A549 (cell line): ENCODE measurements around the gene ACSS3. TPM values are rescaled to one million over a fixed set of nuclear protein-coding genes. Genes with fewer than 3 reads are reported as not detected.

ENCODE experiments used
- ATAC-seq, 2 experiments: fragments of 200-7000 bp in 1 of 2; fragments of >200 bp in 1 of 2; cut with Nextera tagmentation in 1 of 2; cut with Tn5 transposase in 1 of 2; 3 replicates each; pipeline versions ENCODE4 v1.8.0 to v1.9.1; 2018 to 2020; ENCODE audit warnings: mild to moderate bottlenecking in 1 of 2, moderate library complexity in 1 of 2
- CTCF ChIA-PET: fragments of 300-600 bp; sonication (Branson Sonifier 250); formaldehyde crosslinking; extraction: SDS; loops from one replicate; lab custom pipeline; 2021; ENCODE audit warnings: antibody characterized with exemption, inconsistent platforms; lab: Yijun Ruan, JAX
- POLR2A ChIA-PET: fragments of 350-600 bp; formaldehyde crosslinking; extraction: SDS; loops from one replicate; lab custom pipeline; 2021; ENCODE audit warnings: antibody characterized with exemption, inconsistent platforms; lab: Yijun Ruan, JAX
- DNase-seq, 2 experiments: peaks; one replicate each; pipeline versions ENCODE4 v3.0.0 to v3.0.0-alpha.2; 2011 to 2016; ENCODE audit warnings: low read depth in 1 of 2, low spot score in 1 of 2
- FAIRE-seq: peaks from 2 replicates; lab custom pipeline; 2011; peaks lifted over from hg19 to GRCh38; lab: Jason Lieb, UNC
- H3K27ac ChIP-seq, 2 experiments: fragments of >200 bp; sonication (Bioruptor Twin); formaldehyde crosslinking; 3 replicates each; pipeline ENCODE4 v1.5.1; 2016 to 2017
- H3K4me1 ChIP-seq: fragments of >200 bp; sonication (Bioruptor Twin); formaldehyde crosslinking; 3 replicates; pipeline ENCODE4 v1.6.1; 2016
- H3K4me2 ChIP-seq: fragments of >200 bp; sonication (Bioruptor Twin); formaldehyde crosslinking; 3 replicates; pipeline ENCODE4 v1.6.1; 2016
- H3K4me3 ChIP-seq: fragments of >200 bp; sonication (Bioruptor Twin); formaldehyde crosslinking; 3 replicates; pipeline ENCODE4 v1.5.1; 2016
- H3K9me3 ChIP-seq: fragments of >200 bp; sonication (Bioruptor Twin); formaldehyde crosslinking; 3 replicates; pipeline ENCODE4 v1.6.1; 2016
- ATOH8 ChIP-seq: fragments of 250-450 bp; sonication (Bioruptor Pico); IDR thresholded peaks from 2 replicates; pipeline ENCODE4 v1.5.0; 2020; ENCODE audit warnings: low read depth, mild to moderate bottlenecking, moderate library complexity
- BHLHE40 ChIP-seq: IDR thresholded peaks from 2 replicates; pipeline ENCODE4 v1.6.1; 2012; ENCODE audit warnings: low read depth, low read length, inconsistent platforms
- CEBPB ChIP-seq, 2 experiments: fragments of >200 bp in 1 of 2; sonication (Bioruptor Twin) in 1 of 2; formaldehyde crosslinking in 1 of 2; IDR thresholded peaks; 2 replicates each; pipeline ENCODE4 v1.6.1; 2012 to 2016
- CHD2 ChIP-seq: fragments of 150-350 bp; IDR thresholded peaks from 2 replicates; pipeline ENCODE4 v1.6.1; 2014; ENCODE audit warnings: low read length; ENCODE audit not compliant: partially characterized antibody
- CHD4 ChIP-seq: fragments of 200-600 bp; sonication (generic); IDR thresholded peaks from 2 replicates; pipeline ENCODE4 v1.6.1; 2016; ENCODE audit warnings: antibody characterized with exemption, mild to moderate bottlenecking, borderline replicate concordance
- EHMT2 ChIP-seq: fragments of 200-600 bp; sonication (generic); IDR thresholded peaks from 2 replicates; pipeline ENCODE4 v1.6.1; 2016; ENCODE audit warnings: antibody characterized with exemption, low read depth, mild to moderate bottlenecking, moderate library complexity
- EP300 ChIP-seq, 2 experiments: fragments of >200 bp; sonication (Bioruptor Twin); formaldehyde crosslinking; IDR thresholded peaks; 2 replicates in 1 of 2; 3 replicates in 1 of 2; pipeline ENCODE4 v1.6.1; 2016 to 2017
- FOSB ChIP-seq: fragments of 250-450 bp; sonication (Bioruptor Pico); IDR thresholded peaks from 2 replicates; pipeline ENCODE4 v1.5.0; 2020; ENCODE audit warnings: mild to moderate bottlenecking, moderate library complexity
- FOXS1 ChIP-seq: fragments of 250-450 bp; sonication (Bioruptor Pico); IDR thresholded peaks from 2 replicates; pipeline ENCODE4 v1.5.0; 2020; ENCODE audit warnings: mild to moderate bottlenecking, moderate library complexity
- HMGXB4 ChIP-seq: fragments of 250-450 bp; sonication (Bioruptor Pico); IDR thresholded peaks from 2 replicates; pipeline ENCODE4 v1.5.0; 2021; ENCODE audit warnings: mild to moderate bottlenecking, moderate library complexity, borderline replicate concordance
- HOXA7 ChIP-seq: fragments of 250-450 bp; sonication (Bioruptor Pico); IDR thresholded peaks from 2 replicates; pipeline ENCODE4 v1.5.0; 2020; ENCODE audit warnings: mild to moderate bottlenecking, moderate library complexity
- HOXB13 ChIP-seq: fragments of 250-450 bp; sonication (Bioruptor Pico); IDR thresholded peaks from 2 replicates; pipeline ENCODE4 v1.5.0; 2020; ENCODE audit warnings: low read depth, mild to moderate bottlenecking, moderate library complexity
- JUN ChIP-seq, 2 experiments: fragments of >200 bp; sonication (Bioruptor Twin); formaldehyde crosslinking; IDR thresholded peaks; 2 replicates in 1 of 2; 3 replicates in 1 of 2; pipeline ENCODE4 v1.6.1; 2016 to 2017
- JUNB ChIP-seq: fragments of >200 bp; sonication (Bioruptor Twin); formaldehyde crosslinking; IDR thresholded peaks from 2 replicates; pipeline ENCODE4 v1.6.1; 2016
- KDM5A ChIP-seq: fragments of 200-600 bp; sonication (generic); IDR thresholded peaks from 2 replicates; pipeline ENCODE4 v1.6.1; 2016; ENCODE audit warnings: antibody characterized with exemption, mild to moderate bottlenecking
- MYC ChIP-seq: IDR thresholded peaks from 2 replicates; pipeline ENCODE4 v1.6.1; 2012; ENCODE audit warnings: mild to moderate bottlenecking, inconsistent platforms, low read length, improper control_type of control experiment, borderline replicate concordance
- NFE2L2 ChIP-seq: fragments of 150-350 bp; conservative IDR thresholded peaks from 2 replicates; pipeline ENCODE4 v1.6.1; 2014; ENCODE audit warnings: low read length
- NPAS2 ChIP-seq: fragments of 250-450 bp; sonication (Bioruptor Pico); IDR thresholded peaks from 2 replicates; pipeline ENCODE4 v1.8.0; 2022; ENCODE audit warnings: mild to moderate bottlenecking, moderate library complexity, borderline replicate concordance
- PHF8 ChIP-seq: fragments of 200-600 bp; sonication (generic); IDR thresholded peaks from 2 replicates; pipeline ENCODE4 v1.6.1; 2016; ENCODE audit warnings: low read depth, mild to moderate bottlenecking, antibody characterized with exemption, moderate library complexity, borderline replicate concordance
- RARB ChIP-seq: fragments of 250-450 bp; sonication (Bioruptor Pico); IDR thresholded peaks from 2 replicates; pipeline ENCODE4 v1.8.0; 2021; ENCODE audit warnings: mild to moderate bottlenecking, moderate library complexity
- RCOR1 ChIP-seq: fragments of 150-350 bp; IDR thresholded peaks from 2 replicates; pipeline ENCODE4 v1.6.1; 2014; ENCODE audit warnings: antibody characterized with exemption, low read length, low read depth
- RFX5 ChIP-seq: fragments of 450-650 bp; IDR thresholded peaks from 2 replicates; pipeline ENCODE4 v1.7.1; 2014; ENCODE audit warnings: antibody characterized with exemption, mild to moderate bottlenecking, moderate library complexity
- RNF2 ChIP-seq: fragments of 200-600 bp; sonication (generic); IDR thresholded peaks from 2 replicates; pipeline ENCODE4 v1.6.1; 2016; ENCODE audit warnings: low read depth, mild to moderate bottlenecking, antibody characterized with exemption, moderate library complexity, borderline replicate concordance
- SMC3 ChIP-seq: fragments of >200 bp; sonication (Bioruptor Twin); formaldehyde crosslinking; IDR thresholded peaks from 3 replicates; pipeline ENCODE4 v1.6.1; 2018; ENCODE audit warnings: inconsistent platforms
- TFCP2L1 ChIP-seq: fragments of 250-450 bp; sonication (Bioruptor Pico); IDR thresholded peaks from 2 replicates; pipeline ENCODE4 v1.5.0; 2021; ENCODE audit warnings: mild to moderate bottlenecking
- TP53 ChIP-seq: fragments of 250-450 bp; sonication (Bioruptor Pico); IDR thresholded peaks from 2 replicates; pipeline ENCODE4 v1.5.0; 2021; ENCODE audit warnings: mild to moderate bottlenecking, moderate library complexity
- ZFP36 ChIP-seq: fragments of 450-650 bp; IDR thresholded peaks from 2 replicates; pipeline ENCODE4 v1.6.1; 2014; ENCODE audit warnings: borderline replicate concordance; ENCODE audit not compliant: partially characterized antibody
- ZSCAN20 ChIP-seq: fragments of 250-450 bp; sonication (Bioruptor Pico); IDR thresholded peaks from 2 replicates; pipeline ENCODE4 v1.8.0; 2022; ENCODE audit warnings: mild to moderate bottlenecking, moderate library complexity
- WGBS: methylation state at CpG from one replicate; pipeline ENCODE4 v1.1.6; 2017; ENCODE audit errors: missing lambda C conversion rate; 5-methylcytosine and 5-hydroxymethylcytosine counted together
- polyA plus RNA-seq, 4 experiments: library from polyadenylated mRNA; depleted of rRNA in 3 of 4; stranded (reverse); fragments of >200 nt; fragmentation: RNase III in 1 of 4; extraction: RNeasy Plus Mini Kit Qiagen cat#74134 plus additional on column Dnase treatment in 1 of 4; gene quantifications; 2 replicates in 3 of 4; 3 replicates in 1 of 4; pipeline ENCODE4 v1.2.3, GENCODE V29; 2011 to 2017
- TF ChIP-seq, protein P1 (sequence below): fragments of 200-600 bp; sonication (generic); IDR thresholded peaks from 2 replicates; pipeline ENCODE4 v1.6.1; 2016; ENCODE audit warnings: antibody characterized with exemption, mild to moderate bottlenecking, moderate library complexity

Gene ACSS3
- polyA plus RNA-seq, 2 of the 4 experiments (the other 2 are of a cell fraction): 0.06 to 0.34 TPM

GRCh38 chr12:81222846-81223592 is 145.1 kb downstream of the ACSS3 start:
- DNase-seq: no peak
- POLR2A ChIA-PET: no interaction called here
- H3K27ac ChIP-seq: no peak overlapping the region
- no peak overlapping the region for H3K4me2 ChIP-seq
- FAIRE-seq: no peak
- TF ChIP-seq HOXB13 (CRISPR knock-in tag) (no peak), ZFP36 (no peak), EHMT2 (no peak), RFX5 (no peak), RARB (no peak), CHD2 (no peak), SMC3 (no peak), HMGXB4 (no peak), JUN (IDR thresholded peaks at IDR 0.05) (no peak), NFE2L2 (no peak), CEBPB (IDR thresholded peaks at IDR 0.05) (no peak), TFCP2L1 (CRISPR knock-in tag) (no peak), RCOR1 (no peak), KDM5A (no peak), FOSB (CRISPR knock-in tag) (no peak), ATOH8 (CRISPR knock-in tag) (no peak)
- TF ChIP-seq, all 56 proteins: peak for 0
- CTCF ChIA-PET: no interaction called here
- Histone ChIP-seq H3K4me3 (no peak overlapping the region), H3K4me1 (no peaks in the 10 kb centered on the region), H3K9me3 (no peaks in the 10 kb centered on the region)
- ATAC-seq: no peak
- WGBS: 32% methylated on average over 5 of the region's 5 CpGs

GRCh38 chr12:81224626-81225025 is 146.7 kb downstream of the ACSS3 start:
- H3K4me1 ChIP-seq: no peaks in the 10 kb centered on the region
- ATAC-seq (no peak), DNase-seq (no peak)
- H3K27ac ChIP-seq: no peak overlapping the region
- no peaks in the 10 kb centered on the region for H3K9me3 ChIP-seq
- CTCF ChIA-PET: no interaction called here
- no peak overlapping the region for H3K4me2 ChIP-seq
- TF ChIP-seq RNF2 (no peak), EHMT2 (no peak), CHD4 (no peak), MYC (no peak), PHF8 (no peak), RFX5 (no peak), HOXA7 (no peak), EP300 (IDR thresholded peaks at IDR 0.05) (no peak)
- TF ChIP-seq, all 56 proteins: peak for 0
- H3K4me3 ChIP-seq: no peak overlapping the region
- FAIRE-seq: no peak
- 34% methylated on average over 6 of the region's 6 CpGs for WGBS
- POLR2A ChIA-PET: no interaction called here

- DNase-seq: no peak
- Histone ChIP-seq H3K27ac (no peak overlapping the region), H3K9me3 (no peaks in the 10 kb centered on the region), H3K4me2 (no peak overlapping the region), H3K4me3 (no peak overlapping the region), H3K4me1 (no peaks in the 10 kb centered on the region)
- FAIRE-seq: no peak
- no peak for ATAC-seq
- CTCF ChIA-PET: no interaction called here
- POLR2A ChIA-PET: no interaction called here
- 11% methylated on average over 5 of the region's 5 CpGs for WGBS
- no peak for TF ChIP-seq BHLHE40
- TF ChIP-seq TP53 (CRISPR knock-in tag): no peak
- TF ChIP-seq ZSCAN20: no peak
- no peak for TF ChIP-seq NPAS2
- TF ChIP-seq, protein P1, sequence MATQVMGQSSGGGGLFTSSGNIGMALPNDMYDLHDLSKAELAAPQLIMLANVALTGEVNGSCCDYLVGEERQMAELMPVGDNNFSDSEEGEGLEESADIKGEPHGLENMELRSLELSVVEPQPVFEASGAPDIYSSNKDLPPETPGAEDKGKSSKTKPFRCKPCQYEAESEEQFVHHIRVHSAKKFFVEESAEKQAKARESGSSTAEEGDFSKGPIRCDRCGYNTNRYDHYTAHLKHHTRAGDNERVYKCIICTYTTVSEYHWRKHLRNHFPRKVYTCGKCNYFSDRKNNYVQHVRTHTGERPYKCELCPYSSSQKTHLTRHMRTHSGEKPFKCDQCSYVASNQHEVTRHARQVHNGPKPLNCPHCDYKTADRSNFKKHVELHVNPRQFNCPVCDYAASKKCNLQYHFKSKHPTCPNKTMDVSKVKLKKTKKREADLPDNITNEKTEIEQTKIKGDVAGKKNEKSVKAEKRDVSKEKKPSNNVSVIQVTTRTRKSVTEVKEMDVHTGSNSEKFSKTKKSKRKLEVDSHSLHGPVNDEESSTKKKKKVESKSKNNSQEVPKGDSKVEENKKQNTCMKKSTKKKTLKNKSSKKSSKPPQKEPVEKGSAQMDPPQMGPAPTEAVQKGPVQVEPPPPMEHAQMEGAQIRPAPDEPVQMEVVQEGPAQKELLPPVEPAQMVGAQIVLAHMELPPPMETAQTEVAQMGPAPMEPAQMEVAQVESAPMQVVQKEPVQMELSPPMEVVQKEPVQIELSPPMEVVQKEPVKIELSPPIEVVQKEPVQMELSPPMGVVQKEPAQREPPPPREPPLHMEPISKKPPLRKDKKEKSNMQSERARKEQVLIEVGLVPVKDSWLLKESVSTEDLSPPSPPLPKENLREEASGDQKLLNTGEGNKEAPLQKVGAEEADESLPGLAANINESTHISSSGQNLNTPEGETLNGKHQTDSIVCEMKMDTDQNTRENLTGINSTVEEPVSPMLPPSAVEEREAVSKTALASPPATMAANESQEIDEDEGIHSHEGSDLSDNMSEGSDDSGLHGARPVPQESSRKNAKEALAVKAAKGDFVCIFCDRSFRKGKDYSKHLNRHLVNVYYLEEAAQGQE: no peak
- no peak for TF ChIP-seq RARB
- TF ChIP-seq JUNB: no peak
- TF ChIP-seq NFE2L2: no peak
- no peak for TF ChIP-seq FOXS1 (CRISPR knock-in tag)
Measured at GRCh38 chr12:81229759-81230158, 151.9 kb downstream of the ACSS3 start.
